Measurements from ENCODE around the gene PITPNC1. TPM values are rescaled to one million over a fixed set of nuclear protein-coding genes. Genes with fewer than 3 reads are reported as not detected.

Gene PITPNC1
- total RNA-seq, 2 donors from 2014 or later = 10.8 to 20.4 TPM

DNA sequence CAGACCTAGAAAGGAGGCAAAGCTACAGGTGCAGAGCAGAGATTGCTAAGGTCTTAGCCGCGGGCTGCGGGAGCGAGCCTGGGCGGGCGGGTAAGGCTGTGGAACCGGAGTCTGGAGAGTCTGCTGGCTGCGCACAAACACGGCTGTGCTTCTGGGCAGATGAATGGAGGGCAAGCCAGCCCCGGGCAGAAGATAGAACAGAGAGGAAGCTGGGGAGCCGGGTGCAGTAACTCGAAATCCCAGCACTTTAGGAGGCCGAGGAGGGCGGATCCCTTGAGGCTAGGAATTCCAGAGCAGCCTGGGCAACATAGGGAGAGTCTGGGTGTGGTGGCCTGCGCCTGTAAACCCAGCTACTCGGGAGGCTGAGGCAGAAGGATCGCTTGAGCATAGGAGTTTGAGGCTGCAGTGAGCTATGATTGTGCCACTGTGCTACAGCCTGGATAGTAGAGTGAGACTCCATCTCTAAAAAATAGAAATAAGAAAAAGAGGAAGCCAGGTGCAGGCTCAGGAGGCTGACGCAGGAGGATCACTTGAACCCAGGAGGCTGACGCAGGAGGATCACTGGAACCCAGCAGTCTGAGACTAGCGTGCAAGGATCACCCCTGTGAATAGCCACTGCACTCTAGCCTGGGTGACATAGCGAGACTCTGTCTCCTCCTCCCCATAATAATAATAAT lies 56.3 kb downstream of the PITPNC1 start:
- TF ChIP-seq, protein P1, sequence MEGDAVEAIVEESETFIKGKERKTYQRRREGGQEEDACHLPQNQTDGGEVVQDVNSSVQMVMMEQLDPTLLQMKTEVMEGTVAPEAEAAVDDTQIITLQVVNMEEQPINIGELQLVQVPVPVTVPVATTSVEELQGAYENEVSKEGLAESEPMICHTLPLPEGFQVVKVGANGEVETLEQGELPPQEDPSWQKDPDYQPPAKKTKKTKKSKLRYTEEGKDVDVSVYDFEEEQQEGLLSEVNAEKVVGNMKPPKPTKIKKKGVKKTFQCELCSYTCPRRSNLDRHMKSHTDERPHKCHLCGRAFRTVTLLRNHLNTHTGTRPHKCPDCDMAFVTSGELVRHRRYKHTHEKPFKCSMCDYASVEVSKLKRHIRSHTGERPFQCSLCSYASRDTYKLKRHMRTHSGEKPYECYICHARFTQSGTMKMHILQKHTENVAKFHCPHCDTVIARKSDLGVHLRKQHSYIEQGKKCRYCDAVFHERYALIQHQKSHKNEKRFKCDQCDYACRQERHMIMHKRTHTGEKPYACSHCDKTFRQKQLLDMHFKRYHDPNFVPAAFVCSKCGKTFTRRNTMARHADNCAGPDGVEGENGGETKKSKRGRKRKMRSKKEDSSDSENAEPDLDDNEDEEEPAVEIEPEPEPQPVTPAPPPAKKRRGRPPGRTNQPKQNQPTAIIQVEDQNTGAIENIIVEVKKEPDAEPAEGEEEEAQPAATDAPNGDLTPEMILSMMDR (IDR thresholded peaks at IDR 0.05) = no peak
- Histone ChIP-seq H3K9me3 (no peaks in the 10 kb centered on the region), H3K4me1 (no peaks in the 10 kb centered on the region), H3K27ac (peak overlapping the region; percentile 32), H3K36me3 (no peaks in the 10 kb centered on the region), H3K4me3 (no peak overlapping the region), H3K9ac (ENCODE audit: low read depth in 2 of 2, low read length in 2 of 2) (no peak overlapping the region), H3K27me3 (no peaks in the 10 kb centered on the region)
- intact Hi-C loops (cut with DNase I) = no loop called here
- no peak for DNase-seq

DNA sequence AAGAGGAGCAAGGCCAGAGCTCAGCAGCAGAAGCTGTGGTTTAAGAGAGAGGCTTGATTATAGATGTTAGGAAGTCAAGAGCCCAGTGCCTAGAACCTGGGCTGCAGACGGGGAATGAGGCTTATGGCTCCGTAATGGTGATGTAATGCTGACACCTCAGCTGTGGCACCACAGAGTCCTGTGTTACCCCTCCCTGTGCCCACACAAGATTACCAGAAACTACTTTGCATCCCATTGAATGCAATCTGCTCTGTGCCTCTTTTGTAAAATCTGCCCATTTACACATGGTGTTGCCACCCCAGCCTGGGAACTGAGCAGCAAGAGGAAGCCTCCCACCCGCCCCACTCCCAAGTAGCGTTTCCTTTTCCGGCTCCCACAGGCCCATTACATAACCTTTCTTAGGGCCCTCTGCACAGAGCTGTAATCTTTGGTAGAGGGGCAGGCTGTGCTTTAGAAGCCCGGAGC lies 57.0 kb downstream of the PITPNC1 start:
- no peaks in the 10 kb centered on the region for H3K27me3 ChIP-seq
- no peak overlapping the region for H3K4me3 ChIP-seq
- DNase-seq = no peak
- no peaks in the 10 kb centered on the region for H3K36me3 ChIP-seq
- TF ChIP-seq, protein P1 (IDR thresholded peaks at IDR 0.05) = no peak
- intact Hi-C loops (cut with DNase I) = no loop called here
- no peaks in the 10 kb centered on the region for H3K9me3 ChIP-seq
- H3K4me1 ChIP-seq = no peaks in the 10 kb centered on the region
- H3K27ac ChIP-seq = peak overlapping the region; percentile 32
- H3K9ac ChIP-seq (ENCODE audit: low read depth in 2 of 2, low read length in 2 of 2) = no peak overlapping the region

DNA sequence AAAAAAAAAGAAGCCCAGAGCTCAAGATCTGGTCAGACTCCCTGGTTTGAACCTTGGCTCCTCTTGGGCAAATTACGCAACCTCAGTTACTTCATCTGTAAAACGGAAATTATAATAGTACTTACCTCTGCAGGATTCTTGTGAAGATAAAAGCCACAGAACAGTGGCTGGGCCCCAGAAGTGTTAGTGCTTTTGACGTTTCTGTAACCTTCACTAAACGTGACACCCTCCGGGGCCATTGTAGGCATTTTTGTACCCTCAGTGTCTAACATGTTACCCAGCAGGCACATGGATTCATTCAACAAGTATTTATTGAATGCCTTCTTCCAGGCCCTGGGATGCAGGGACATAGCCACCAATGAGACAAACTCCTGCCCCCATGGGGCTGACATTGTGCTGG lies 58.0 kb downstream of the PITPNC1 start:
- intact Hi-C loops (cut with DNase I) = no loop called here
- Histone ChIP-seq H3K27ac (peak overlapping the region; percentile 4), H3K36me3 (no peaks in the 10 kb centered on the region), H3K9me3 (no peaks in the 10 kb centered on the region), H3K27me3 (no peaks in the 10 kb centered on the region), H3K4me1 (no peaks in the 10 kb centered on the region), H3K4me3 (no peak overlapping the region), H3K9ac (ENCODE audit: low read depth in 2 of 2, low read length in 2 of 2) (no peak overlapping the region)
- TF ChIP-seq, protein P1 (IDR thresholded peaks at IDR 0.05) = no peak
- DNase-seq = no peak

DNA sequence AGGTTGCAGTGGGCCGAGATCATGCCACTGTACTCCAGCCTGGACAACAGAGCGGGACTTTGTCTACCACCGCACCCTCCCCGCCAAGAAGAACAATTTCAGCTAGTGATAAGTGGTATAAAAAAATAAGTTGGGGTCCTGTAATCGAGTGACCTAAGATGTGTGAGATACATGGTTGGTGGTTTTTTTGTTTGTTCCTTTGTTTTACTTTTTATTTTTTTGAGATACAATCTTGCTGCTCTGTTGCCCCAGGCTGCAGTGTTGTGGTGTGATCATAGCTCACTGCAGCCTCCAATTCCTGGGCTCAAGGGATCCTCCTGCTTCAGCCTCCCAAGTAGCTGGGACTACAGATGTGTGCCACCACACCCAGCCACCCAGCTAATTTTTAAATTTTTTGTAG lies 58.7 kb downstream of the PITPNC1 start:
- TF ChIP-seq, protein P1 (IDR thresholded peaks at IDR 0.05) = no peak
- Histone ChIP-seq H3K9me3 (no peaks in the 10 kb centered on the region), H3K4me3 (no peak overlapping the region), H3K27ac (peak overlapping the region; percentile 4), H3K36me3 (no peaks in the 10 kb centered on the region), H3K27me3 (no peaks in the 10 kb centered on the region), H3K4me1 (no peaks in the 10 kb centered on the region), H3K9ac (ENCODE audit: low read depth in 2 of 2, low read length in 2 of 2) (no peak overlapping the region)
- intact Hi-C loops (cut with DNase I) = no loop called here
- DNase-seq = no peak

DNA sequence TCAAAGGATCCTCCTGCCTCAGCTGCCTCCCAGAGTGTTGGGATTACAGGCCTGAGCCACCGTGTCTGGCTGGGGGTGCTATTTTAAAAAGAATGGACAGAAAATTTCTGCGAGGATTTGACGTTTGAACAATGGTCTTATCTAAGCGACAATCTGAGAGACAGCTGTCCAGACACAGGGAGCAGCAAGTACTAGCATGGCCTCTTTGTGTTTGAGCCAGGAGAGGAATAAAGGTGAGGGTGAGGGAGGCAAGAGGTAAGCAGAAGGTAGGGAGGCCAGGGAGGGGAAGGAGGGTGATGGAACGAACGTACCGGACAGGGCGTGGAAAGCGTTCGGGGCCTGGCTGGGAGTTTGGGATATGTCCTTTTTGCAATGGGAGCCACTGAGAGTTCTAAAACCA lies 59.2 kb downstream of the PITPNC1 start:
- no peaks in the 10 kb centered on the region for H3K36me3 ChIP-seq
- H3K9me3 ChIP-seq = no peaks in the 10 kb centered on the region
- no peak for DNase-seq
- intact Hi-C loops (cut with DNase I) = no loop called here
- H3K9ac ChIP-seq (ENCODE audit: low read depth in 2 of 2, low read length in 2 of 2) = no peak overlapping the region
- no peaks in the 10 kb centered on the region for H3K4me1 ChIP-seq
- TF ChIP-seq, protein P1 (IDR thresholded peaks at IDR 0.05) = no peak
- no peaks in the 10 kb centered on the region for H3K27me3 ChIP-seq
- no peak overlapping the region for H3K27ac ChIP-seq
- H3K4me3 ChIP-seq = no peak overlapping the region

Data from colonic mucosa (tissue), 4 donors.